Liver (tissue), 3 donors: ENCODE measurements around the gene PPP2R2B.

Source experiments
- EGR1 ChIP-seq, 2 donors: IDR thresholded peaks; 2 replicates each; pipeline ENCODE4 v1.6.1; 2016 to 2018; ENCODE audit warnings: antibody characterized with exemption in 2 of 2, low read depth in 2 of 2
- GABPA ChIP-seq, 2 donors: IDR thresholded peaks in 1 of 2; conservative IDR thresholded peaks in 1 of 2; 2 replicates each; pipeline ENCODE4 v1.6.1; 2016; ENCODE audit warnings: antibody characterized with exemption in 2 of 2, mild to moderate bottlenecking in 1 of 2, moderate library complexity in 1 of 2
- HNF4G ChIP-seq: IDR thresholded peaks from 2 replicates; pipeline ENCODE4 v1.6.1; 2016; ENCODE audit warnings: antibody characterized with exemption
- JUND ChIP-seq, 2 donors: IDR thresholded peaks; 2 replicates each; pipeline ENCODE4 v1.6.1; 2016; ENCODE audit warnings: antibody characterized with exemption in 2 of 2
- RAD21 ChIP-seq, 2 donors: IDR thresholded peaks; 2 replicates each; pipeline ENCODE4 v1.6.1; 2016; ENCODE audit warnings: antibody characterized with exemption in 2 of 2, mild to moderate bottlenecking in 2 of 2
- SP1 ChIP-seq: IDR thresholded peaks from 2 replicates; pipeline ENCODE4 v1.6.1; 2018; ENCODE audit warnings: antibody characterized with exemption, mild to moderate bottlenecking
- TAF1 ChIP-seq: conservative IDR thresholded peaks from 2 replicates; pipeline ENCODE4 v1.6.1; 2016; ENCODE audit warnings: antibody characterized with exemption, mild to moderate bottlenecking
- YY1 ChIP-seq: IDR thresholded peaks from 2 replicates; pipeline ENCODE4 v1.6.1; 2016; ENCODE audit warnings: antibody characterized with exemption, mild to moderate bottlenecking
- TF ChIP-seq, protein P1 (sequence below): fragments of 150-350 bp; IDR thresholded peaks from 2 replicates; pipeline ENCODE4 v1.5.1; 2017; ENCODE audit warnings: improper control_type of control experiment, low read depth, low read length; ENCODE audit not compliant: missing input control
- TF ChIP-seq, protein P2 (sequence below): IDR thresholded peaks from 2 replicates; pipeline ENCODE4 v1.6.1; 2016; ENCODE audit warnings: antibody characterized with exemption
- TF ChIP-seq, protein P3 (sequence below): IDR thresholded peaks from 2 replicates; pipeline ENCODE4 v1.6.1; 2016; ENCODE audit warnings: antibody characterized with exemption, mild to moderate bottlenecking
- donor health status: healthy.
- donor health status: healthy.

DNA sequence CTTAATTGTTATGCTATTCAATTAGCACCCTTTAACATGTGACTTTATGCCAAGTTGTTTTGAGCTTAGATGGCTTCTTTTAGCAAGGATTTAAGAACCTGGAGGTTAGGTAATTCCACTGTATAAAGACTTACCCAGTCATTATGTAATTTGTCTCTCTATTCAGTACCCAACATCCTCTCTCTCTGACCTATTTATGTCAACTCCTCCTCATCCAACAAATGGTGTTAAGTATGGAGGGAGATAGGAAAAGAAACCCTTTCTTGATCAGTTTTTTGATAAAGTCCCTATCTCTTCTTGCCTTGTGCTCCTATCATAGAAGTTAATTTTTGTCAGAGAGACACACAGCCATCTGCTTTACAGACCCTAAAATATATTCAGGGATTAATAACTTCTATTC is 181.3 kb downstream of the PPP2R2B start:
- TF ChIP-seq, protein P1, sequence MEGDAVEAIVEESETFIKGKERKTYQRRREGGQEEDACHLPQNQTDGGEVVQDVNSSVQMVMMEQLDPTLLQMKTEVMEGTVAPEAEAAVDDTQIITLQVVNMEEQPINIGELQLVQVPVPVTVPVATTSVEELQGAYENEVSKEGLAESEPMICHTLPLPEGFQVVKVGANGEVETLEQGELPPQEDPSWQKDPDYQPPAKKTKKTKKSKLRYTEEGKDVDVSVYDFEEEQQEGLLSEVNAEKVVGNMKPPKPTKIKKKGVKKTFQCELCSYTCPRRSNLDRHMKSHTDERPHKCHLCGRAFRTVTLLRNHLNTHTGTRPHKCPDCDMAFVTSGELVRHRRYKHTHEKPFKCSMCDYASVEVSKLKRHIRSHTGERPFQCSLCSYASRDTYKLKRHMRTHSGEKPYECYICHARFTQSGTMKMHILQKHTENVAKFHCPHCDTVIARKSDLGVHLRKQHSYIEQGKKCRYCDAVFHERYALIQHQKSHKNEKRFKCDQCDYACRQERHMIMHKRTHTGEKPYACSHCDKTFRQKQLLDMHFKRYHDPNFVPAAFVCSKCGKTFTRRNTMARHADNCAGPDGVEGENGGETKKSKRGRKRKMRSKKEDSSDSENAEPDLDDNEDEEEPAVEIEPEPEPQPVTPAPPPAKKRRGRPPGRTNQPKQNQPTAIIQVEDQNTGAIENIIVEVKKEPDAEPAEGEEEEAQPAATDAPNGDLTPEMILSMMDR: no peak
- TF ChIP-seq, protein P2, sequence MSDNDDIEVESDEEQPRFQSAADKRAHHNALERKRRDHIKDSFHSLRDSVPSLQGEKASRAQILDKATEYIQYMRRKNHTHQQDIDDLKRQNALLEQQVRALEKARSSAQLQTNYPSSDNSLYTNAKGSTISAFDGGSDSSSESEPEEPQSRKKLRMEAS: no peak
- TF ChIP-seq EGR1 (IDR thresholded peaks at IDR 0.05; ENCODE audit: low read depth in 2 of 2) (no peak), SP1 (no peak), YY1 (no peak), RAD21 (IDR thresholded peaks at IDR 0.05) (no peak), GABPA (IDR thresholded peaks at IDR 0.05 in 1 of 2, conservative IDR thresholded peaks at IDR 0.05 in 1 of 2) (no peak), JUND (IDR thresholded peaks at IDR 0.05) (no peak), TAF1 (no peak), HNF4G (no peak)
- TF ChIP-seq, protein P3, sequence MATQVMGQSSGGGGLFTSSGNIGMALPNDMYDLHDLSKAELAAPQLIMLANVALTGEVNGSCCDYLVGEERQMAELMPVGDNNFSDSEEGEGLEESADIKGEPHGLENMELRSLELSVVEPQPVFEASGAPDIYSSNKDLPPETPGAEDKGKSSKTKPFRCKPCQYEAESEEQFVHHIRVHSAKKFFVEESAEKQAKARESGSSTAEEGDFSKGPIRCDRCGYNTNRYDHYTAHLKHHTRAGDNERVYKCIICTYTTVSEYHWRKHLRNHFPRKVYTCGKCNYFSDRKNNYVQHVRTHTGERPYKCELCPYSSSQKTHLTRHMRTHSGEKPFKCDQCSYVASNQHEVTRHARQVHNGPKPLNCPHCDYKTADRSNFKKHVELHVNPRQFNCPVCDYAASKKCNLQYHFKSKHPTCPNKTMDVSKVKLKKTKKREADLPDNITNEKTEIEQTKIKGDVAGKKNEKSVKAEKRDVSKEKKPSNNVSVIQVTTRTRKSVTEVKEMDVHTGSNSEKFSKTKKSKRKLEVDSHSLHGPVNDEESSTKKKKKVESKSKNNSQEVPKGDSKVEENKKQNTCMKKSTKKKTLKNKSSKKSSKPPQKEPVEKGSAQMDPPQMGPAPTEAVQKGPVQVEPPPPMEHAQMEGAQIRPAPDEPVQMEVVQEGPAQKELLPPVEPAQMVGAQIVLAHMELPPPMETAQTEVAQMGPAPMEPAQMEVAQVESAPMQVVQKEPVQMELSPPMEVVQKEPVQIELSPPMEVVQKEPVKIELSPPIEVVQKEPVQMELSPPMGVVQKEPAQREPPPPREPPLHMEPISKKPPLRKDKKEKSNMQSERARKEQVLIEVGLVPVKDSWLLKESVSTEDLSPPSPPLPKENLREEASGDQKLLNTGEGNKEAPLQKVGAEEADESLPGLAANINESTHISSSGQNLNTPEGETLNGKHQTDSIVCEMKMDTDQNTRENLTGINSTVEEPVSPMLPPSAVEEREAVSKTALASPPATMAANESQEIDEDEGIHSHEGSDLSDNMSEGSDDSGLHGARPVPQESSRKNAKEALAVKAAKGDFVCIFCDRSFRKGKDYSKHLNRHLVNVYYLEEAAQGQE: no peak
